Left lung (tissue), 10 donors: ENCODE data around the gene VPS54. TPM values are rescaled to one million over a fixed set of nuclear protein-coding genes. Genes with fewer than 3 reads are reported as not detected.
A peak's percentile ranks its signal among the peaks of the same experiment; 100 is the strongest.

Experiments used
- ATAC-seq: fragments of 200-7000 bp; cut with Tn5 transposase; one replicate; pipeline ENCODE4 v1.9.1; 2020; ENCODE audit warnings: moderate library complexity
- DNase-seq, 4 donors: peaks; one replicate each; pipeline ENCODE4 v3.0.0-alpha.2; 2013 to 2020
- H3K27ac ChIP-seq, 2 donors: fragments of 200-600 bp; sonication (generic) in 1 of 2; one replicate each; pipeline versions ENCODE4 v1.5.0 to v1.8.0; 2020 to 2021
- H3K27me3 ChIP-seq, 2 donors: fragments of 200-600 bp; sonication (generic) in 1 of 2; one replicate each; pipeline versions ENCODE4 v1.5.0 to v1.8.0; 2020 to 2021
- H3K36me3 ChIP-seq, 2 donors: fragments of 200-600 bp; sonication (generic) in 1 of 2; one replicate each; pipeline versions ENCODE4 v1.5.0 to v1.8.0; 2020 to 2021
- H3K4me1 ChIP-seq, 2 donors: fragments of 200-600 bp; one replicate each; pipeline ENCODE4 v1.8.0; 2021
- H3K4me3 ChIP-seq, 2 donors: fragments of 200-600 bp; sonication (generic) in 1 of 2; one replicate each; pipeline versions ENCODE4 v1.5.0 to v1.8.0; 2020 to 2021; ENCODE audit warnings: mild to moderate bottlenecking in 1 of 2
- H3K9me3 ChIP-seq, 2 donors: fragments of 200-600 bp; sonication (generic) in 1 of 2; one replicate each; pipeline versions ENCODE4 v1.5.0 to v1.8.0; 2020 to 2021
- intact Hi-C, 2 donors: fragments of 100-400 bp; cut with DNase I; formaldehyde crosslinking; loops; one replicate each; pipeline versions ENCODE4 v1.11.2 to v1.14.2; 2022
- polyA plus RNA-seq, 6 donors: library from polyadenylated mRNA; unstranded; fragments of 120-200 nt; gene quantifications; one replicate each; pipeline ENCODE4 v1.2.1, GENCODE V29; 2013; ENCODE audit not compliant: insufficient read length in 6 of 6
- total RNA-seq, 2 donors: library from RNA; stranded (reverse); fragmentation: NEBNext Ultra II Directional; extraction: Animal tissue kit (Norgen Biotek cat#: 25700); gene quantifications; one replicate each; pipeline ENCODE4 v1.2.1, GENCODE V29; 2021
- TF ChIP-seq, protein P1 (sequence below), 2 donors: fragments of 200-600 bp; sonication (generic) in 1 of 2; IDR thresholded peaks; one replicate each; pipeline versions ENCODE4 v1.5.0 to v1.8.0; 2021; ENCODE audit warnings: antibody characterized with exemption in 2 of 2
- donor health status: DM: no; HTN: yes; CAD: no.
- donor health status: DM: no; HTN: no; CAD: no.

VPS54 gene
- total and polyA plus RNA-seq, 8 donors: 24.1 to 53.2 (median 47.3) TPM

DNA sequence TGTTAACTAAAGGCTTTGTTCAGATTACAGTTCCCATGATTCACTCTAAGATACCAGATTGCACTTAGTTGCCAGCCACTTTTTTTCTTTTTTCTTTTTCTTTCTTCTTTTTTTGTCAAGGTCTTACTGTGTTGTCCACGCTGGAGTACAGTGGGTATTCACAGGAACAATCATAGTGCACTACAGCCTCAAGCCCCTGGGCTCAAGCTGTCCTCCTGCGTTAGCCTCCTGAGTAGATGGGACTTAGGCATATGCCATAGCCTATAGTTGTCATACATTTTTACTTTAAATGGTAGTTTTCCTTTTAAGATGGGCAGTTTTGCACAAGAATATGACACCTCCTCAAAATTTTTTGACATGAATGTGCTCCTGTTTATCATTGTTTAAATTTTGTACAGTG lies 175.4 kb downstream of the VPS54 start:
- Histone ChIP-seq H3K27me3 (no peaks in the 10 kb centered on the region), H3K9me3 (no peaks in the 10 kb centered on the region), H3K27ac (no peak overlapping the region), H3K4me3 (peak overlapping the region in 1 of 2 donors; percentile 91), H3K36me3 (no peaks in the 10 kb centered on the region), H3K4me1 (peaks cover 20 to 61% of the 10 kb centered on the region in 2 donors)
- ATAC-seq: no peak
- intact Hi-C loops: no loop called here
- no peak for DNase-seq
- TF ChIP-seq, protein P1, sequence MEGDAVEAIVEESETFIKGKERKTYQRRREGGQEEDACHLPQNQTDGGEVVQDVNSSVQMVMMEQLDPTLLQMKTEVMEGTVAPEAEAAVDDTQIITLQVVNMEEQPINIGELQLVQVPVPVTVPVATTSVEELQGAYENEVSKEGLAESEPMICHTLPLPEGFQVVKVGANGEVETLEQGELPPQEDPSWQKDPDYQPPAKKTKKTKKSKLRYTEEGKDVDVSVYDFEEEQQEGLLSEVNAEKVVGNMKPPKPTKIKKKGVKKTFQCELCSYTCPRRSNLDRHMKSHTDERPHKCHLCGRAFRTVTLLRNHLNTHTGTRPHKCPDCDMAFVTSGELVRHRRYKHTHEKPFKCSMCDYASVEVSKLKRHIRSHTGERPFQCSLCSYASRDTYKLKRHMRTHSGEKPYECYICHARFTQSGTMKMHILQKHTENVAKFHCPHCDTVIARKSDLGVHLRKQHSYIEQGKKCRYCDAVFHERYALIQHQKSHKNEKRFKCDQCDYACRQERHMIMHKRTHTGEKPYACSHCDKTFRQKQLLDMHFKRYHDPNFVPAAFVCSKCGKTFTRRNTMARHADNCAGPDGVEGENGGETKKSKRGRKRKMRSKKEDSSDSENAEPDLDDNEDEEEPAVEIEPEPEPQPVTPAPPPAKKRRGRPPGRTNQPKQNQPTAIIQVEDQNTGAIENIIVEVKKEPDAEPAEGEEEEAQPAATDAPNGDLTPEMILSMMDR (IDR thresholded peaks at IDR 0.05): no peak

- no peaks in the 10 kb centered on the region for H3K9me3 ChIP-seq
- no peak for ATAC-seq
- intact Hi-C loops: no loop called here
- H3K27ac ChIP-seq: peak overlapping the region; percentile 98 to 99
- H3K36me3 ChIP-seq: no peaks in the 10 kb centered on the region
- no peak for DNase-seq
- H3K4me3 ChIP-seq: peak overlapping the region; percentile 88 to 91
- TF ChIP-seq, protein P1 (IDR thresholded peaks at IDR 0.05): no peak
- no peaks in the 10 kb centered on the region for H3K27me3 ChIP-seq
- H3K4me1 ChIP-seq: peaks cover 20 to 59% of the 10 kb centered on the region in 2 donors
These were observed 176.1 kb downstream of the VPS54 start for GRCh38 chr2:63843093-63843492.

DNA sequence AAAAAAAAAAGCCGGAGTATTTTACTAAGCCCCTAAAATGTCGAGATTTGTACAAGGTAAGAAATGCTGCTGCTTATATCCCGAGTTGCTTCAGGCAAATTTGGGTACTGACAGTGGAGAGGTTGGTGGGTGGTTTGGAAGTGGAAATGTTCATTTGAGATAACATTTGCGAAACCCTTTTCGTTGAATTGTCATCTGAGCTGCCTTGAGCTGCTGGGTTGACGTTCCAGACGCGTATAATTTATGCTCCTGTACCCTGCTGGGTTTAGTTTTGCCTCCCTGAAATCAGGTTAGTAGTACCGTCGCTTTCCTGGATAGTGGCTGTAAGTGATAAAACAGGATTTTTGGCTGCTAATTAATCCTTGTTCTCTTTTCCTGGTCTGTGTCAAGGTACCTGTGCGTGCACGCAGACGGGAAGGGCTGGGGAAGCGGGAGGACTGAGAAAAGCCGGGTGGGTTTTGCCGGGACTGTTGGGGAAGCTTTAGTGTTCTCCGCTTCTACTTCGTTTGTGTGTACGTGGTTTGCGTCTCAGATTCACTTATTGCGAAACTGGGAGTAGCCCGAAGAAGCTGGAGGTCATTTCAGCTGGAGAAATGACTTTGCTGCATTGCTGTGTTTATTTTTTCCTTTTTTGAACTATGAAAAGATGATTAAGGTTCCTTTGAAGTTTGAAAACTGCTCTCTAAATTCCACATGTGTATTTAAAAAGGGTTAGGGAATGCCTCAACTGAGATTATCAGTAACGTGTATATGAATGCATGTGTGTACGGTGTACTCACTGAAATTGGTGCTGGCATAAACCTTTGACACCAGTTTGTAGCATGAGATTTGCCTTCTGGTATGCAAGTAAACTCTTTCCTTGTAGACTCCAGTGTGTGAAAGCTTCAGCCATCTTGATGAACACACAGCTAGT lies 176.8 kb downstream of the VPS54 start:
- peak in 3 of 4 donors; percentile 39 to 78 (median 59) for DNase-seq

More for the DNA sequence above, 176.8 kb downstream of the VPS54 start:
- no peaks in the 10 kb centered on the region for H3K36me3 ChIP-seq
- peaks cover 20 to 59% of the 10 kb centered on the region in 2 donors for H3K4me1 ChIP-seq
- peak overlapping the region; percentile 88 to 91 for H3K4me3 ChIP-seq
- no peaks in the 10 kb centered on the region for H3K27me3 ChIP-seq
- intact Hi-C loops: no loop called here
- no peaks in the 10 kb centered on the region for H3K9me3 ChIP-seq
- H3K27ac ChIP-seq: peak overlapping the region; percentile 98 to 99
- ATAC-seq: peak; percentile 18
- TF ChIP-seq, protein P1 (IDR thresholded peaks at IDR 0.05): no peak

Other genes with a start within 250 kb of the VPS54 start
- 100 to 1,000 TPM; 150 to 165 TPM for gene UGP2, start 177.5 kb downstream of the VPS54 start, total RNA-seq
- gene UGP2, start 177.5 kb downstream of the VPS54 start, polyA plus RNA-seq: 100 to 1,000 TPM in 1 of 6 donors, 10 to 100 TPM in 5; 80.5 to 104 (median 90.5) TPM
- gene PELI1, start 125.0 kb upstream of the VPS54 start, total RNA-seq: 10 to 100 TPM; 37.5 to 41.3 TPM
- gene PELI1, start 125.0 kb upstream of the VPS54 start, polyA plus RNA-seq: 10 to 100 TPM; 32.0 to 37.8 (median 33.8) TPM